ENCODE results near the gene CDCA7.
"Not testable (repeated sequence)": the region's sequence is repeated elsewhere in the genome, so short reads cannot be mapped to it uniquely, and the experiment has no call there.

The CDCA7 gene

DNA sequence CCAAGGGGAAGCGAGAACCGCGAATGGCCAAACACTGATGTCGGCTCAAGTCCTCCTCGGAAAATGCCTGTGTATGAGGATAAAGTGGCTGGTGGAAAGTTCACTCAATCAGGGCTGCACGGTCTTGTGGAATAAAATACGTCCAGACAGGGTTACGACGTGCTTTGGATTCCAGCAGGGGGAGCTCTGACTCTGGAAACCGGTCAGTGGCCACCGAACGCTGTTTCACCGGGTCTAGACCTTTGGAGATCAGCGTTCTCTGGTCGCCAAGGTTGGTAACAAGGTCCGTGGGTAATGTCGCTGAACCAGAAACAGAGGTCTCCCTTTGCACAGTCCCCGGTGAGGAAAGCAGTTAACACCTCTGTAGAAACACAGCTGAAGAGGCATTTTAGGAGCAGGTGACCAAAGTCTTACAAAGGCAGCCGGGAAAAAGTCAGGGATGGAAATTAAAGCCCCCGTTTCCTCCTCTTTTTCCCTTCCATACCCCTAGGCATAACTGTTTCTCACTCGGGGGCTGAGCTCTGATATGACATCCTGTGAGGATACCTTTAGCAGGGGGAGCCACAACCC lies 47.8 kb downstream of the CDCA7 start:
- peak; percentile 89 for DNase-seq (ENCODE audit: low read depth, low spot score)

DNA sequence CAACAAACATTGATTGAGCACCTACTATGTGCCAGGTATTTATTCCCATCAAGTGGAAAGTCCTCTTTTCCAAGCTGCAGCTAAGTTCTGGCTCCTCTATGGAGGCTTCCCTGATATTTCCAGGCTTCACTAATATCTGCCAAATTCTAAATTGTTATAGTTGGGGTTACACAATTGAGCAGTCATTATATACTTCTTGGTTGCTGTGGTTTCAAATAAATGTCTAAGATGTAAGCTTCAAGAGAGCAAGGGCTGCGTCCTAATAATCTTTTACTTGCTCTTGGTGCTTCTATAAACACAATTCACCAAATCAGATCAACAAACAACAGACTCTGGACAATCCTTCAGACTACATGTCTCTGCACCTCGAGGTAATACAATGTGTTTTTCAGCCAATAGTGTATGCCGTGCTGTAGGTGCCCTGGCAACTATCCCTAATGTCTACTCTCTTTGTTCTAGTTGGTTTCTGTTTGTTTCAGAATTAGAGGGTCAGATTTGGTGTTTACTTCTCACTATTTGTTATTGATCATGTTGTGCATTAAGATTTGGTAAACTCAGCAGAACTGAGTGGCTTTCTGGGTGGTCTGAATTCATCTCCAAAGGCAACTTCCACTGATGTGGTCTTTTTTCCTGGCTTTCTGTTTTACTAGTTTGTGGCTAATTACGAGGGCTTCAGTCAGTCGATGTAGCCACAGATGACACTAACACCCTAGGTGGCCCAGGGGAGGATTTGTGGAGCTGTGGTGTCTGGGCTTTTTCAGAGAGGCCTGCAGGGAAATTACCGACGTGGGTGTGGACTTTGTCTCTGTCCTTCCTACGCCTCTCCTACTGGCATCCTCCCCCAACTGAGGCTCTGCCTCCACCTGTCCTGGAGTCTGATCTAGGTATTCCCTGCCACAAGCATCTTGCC lies 50.4 kb downstream of the CDCA7 start:
- DNase-seq (ENCODE audit: low read depth, low spot score), result no peak

DNA sequence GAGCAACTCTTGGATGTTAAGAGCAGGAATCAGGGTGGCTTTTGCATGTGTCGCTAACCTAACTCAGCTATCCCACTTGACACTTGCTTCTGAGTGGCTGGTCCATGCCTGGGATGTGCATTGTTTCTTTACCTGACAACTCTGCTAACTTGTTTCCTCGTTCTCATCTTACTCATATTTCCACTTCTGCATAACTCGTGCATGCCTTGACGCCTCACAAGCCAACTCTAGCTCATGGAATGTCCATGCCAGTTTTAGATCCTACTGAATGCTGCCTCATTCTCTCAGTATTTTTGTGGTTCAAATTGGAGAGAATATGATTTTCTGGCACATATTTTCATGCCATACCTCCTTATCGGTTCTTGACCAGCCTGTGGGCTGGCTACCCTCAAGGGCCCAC lies 52.5 kb downstream of the CDCA7 start:
- DNase-seq (ENCODE audit: low read depth, low spot score), result no peak

- no peak for DNase-seq (ENCODE audit: low read depth, low spot score)
Measured at GRCh38 chr2:173407646-173408045, 53.0 kb downstream of the CDCA7 start.

- no peak for DNase-seq (ENCODE audit: low read depth, low spot score)
Measured at GRCh38 chr2:173410579-173410978, 55.9 kb downstream of the CDCA7 start.

DNA sequence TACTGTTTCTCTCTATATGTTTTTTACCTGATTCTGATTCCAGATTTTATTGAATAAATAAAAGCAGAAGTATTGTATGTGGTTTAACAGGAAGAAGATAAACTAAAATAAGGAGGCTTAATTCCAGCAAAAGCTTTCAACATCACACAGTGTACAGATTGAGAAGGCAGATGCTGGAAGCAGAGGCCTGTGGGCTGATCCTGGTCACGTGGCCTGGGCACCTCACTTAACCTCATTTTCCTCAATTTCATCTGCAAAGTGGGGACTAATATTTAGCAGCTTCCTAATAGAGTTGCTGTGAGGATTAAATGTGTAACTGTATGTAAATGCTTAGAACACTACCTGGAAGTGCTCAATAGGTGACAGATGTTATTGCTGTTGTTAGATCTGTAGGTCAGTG lies 58.0 kb downstream of the CDCA7 start:
- no peak for DNase-seq (ENCODE audit: low read depth, low spot score)

DNA sequence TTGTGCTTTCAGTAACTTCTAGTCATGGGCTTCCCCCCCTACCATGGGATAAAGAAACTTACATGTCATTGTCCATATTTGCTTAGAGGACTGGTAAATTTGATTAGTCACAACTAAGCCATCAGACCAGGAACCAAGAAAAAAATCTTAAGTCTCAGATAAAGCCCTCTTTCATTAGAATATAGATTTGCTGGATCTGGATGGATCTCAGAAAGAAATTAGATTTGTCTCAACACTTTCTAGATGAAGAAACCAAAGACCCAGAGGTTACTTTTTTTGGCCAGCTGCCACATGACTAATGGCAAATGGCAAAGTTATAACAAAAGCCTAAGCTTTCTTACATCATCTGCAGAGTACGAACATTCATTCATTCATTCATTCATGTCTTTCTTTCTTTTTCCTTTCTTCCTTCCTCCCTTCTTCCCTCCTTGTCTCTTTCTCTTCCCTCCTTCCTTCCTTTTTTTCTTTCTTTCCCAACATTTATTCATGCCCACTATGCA lies 60.2 kb downstream of the CDCA7 start:
- DNase-seq (ENCODE audit: low read depth, low spot score), result no peak

- no peak for DNase-seq (ENCODE audit: low read depth, low spot score)
Measured at GRCh38 chr2:173415431-173416381, 61.0 kb downstream of the CDCA7 start.

DNA sequence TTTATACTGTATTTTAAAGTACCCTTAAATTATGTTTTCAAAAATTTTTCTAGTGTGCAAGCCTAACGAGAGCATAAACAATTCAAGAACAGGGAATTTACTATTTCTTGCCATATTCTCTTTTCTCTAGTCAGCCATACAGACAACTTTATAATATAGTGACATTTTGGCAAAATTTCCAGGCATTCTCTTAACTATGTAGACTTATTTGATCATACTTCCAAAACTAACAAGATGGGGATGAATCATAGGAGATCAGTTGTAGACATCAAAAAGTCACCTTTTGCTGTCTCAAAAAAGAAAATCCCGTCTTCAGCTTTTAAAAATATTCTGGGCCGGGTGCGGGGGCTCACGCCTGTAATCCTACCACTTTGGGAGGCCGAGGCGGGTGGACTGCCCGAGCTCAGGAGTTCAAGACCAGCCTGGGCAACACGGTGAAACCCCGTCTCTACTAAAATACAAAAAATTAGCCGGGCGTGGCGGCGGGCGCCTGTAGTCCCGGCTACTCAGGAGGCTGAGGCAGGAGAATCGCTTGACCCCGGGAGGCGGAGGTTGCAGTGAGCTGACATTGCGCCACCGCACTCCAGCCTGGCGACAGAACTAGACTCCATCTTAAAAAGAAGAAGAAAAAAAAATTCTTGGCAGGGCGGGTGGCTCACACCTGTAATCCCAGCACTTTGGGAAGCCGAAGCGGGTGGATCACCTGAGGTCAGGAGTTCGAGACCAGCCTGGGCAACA lies 61.9 kb downstream of the CDCA7 start:
- not testable (repeated sequence) for DNase-seq (ENCODE audit: low read depth, low spot score)

DNA sequence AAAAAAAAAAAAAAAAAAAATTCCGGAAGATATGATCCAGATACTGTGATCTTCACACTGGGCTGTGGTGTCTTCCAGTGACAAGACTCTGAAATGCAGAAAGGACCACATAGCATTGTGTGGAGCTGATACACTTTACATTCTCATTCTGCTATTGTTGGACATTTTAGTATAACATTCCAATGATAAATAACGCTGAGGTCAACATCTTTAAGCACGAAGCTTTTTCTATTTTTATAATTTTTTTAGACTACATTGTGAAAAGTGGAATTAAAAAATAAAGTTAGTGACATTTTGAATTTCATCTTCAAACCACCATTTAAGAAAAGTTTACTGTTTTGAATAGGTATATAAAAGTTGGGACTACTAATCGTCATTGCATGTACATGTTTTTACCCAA lies 62.7 kb downstream of the CDCA7 start:
- DNase-seq (ENCODE audit: low read depth, low spot score), result no peak

DNA sequence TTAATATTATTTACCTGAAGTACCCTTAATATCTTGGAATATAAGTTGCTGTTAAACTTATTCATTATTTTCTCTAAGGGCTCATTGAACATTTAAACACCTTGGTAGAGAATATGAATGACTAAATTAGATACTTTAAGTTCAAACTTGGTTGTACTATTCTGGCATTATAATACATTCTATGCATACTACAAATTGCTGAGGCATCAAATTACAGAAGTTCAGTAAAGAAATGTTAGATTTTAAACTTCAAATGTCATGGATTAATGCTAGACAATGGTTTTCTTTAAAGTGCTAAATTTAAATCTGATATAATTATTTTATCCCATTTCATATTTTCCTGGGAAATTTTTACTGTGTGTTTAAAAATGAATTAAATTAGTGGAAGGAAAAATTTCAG lies 63.1 kb downstream of the CDCA7 start:
- no peak for DNase-seq (ENCODE audit: low read depth, low spot score)
